Cortex of kidney (tissue), 1 donor: Measurements from ENCODE around the gene TNFRSF12A.

Experiments
- DNase-seq: peaks from one replicate; lab custom pipeline; 2025; lab: John Stamatoyannopoulos, UW

TNFRSF12A gene

DNA sequence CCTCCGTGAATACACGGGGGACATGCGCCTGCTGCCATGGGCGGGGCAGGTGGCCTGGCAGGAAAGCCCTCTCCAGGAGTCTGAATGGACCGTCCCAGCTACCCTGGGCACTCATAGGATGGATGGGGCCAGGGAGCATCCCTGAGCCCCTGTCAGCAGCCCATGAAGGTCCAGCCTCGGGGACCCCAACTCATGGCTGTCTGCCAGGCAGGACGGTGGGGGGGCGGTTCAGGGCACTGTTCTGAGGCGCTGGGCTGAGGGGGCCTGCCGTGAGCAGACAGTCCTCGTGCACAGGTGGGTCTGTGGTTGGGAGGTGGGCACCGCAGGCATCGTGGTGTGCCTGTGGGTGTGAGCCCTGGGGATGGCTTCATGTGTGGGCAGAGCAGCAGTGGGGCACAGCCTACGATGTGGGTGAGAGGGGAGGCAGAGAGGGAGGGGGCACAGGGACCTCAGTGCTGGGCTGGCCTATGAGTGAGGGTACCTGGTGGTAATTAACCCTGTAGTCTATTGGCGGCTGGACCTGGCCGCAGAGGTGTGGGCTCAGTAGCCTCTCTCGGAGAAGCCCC is 33.5 kb upstream of the TNFRSF12A start:
- DNase-seq: no peak

DNA sequence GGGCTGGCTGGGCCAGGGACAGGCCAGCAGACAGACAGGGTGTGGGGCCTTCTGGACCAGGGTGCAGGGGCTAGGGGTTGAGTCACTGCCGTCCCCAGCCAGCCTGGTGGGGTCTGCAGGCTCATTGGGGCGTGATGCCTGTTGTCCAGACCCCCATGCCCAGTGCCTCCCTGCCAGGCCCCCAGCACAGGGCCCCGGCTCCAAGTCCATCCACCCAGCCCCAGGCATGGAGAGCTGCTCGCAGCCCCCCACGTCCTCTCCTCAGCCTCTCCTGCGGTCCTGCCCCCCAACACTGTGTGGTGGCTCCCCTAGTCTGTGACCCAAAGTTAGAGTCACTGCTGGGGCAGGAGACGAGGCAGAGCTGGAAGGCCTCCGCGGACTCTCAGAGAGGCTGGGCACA is 32.9 kb upstream of the TNFRSF12A start:
- DNase-seq: no peak

DNA sequence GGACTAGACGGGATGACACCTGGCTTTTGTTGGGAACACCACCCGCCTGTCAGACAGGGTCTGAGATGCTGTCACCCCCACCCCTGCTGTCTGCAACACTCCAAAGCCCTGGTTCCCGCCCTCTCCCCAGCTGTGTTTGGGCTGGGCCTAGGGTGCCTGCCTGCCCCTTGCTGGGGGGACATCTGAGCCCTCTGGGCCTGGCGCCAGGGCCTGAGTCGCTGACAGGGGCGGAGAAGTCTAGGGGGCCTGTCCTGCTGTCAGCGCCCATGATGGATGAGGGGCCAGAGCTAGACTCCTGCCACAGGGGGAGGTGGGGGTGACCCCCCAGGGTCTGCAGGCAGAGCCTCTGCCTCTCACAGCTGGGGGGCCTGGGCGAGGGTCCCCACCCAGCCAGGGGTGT is 32.3 kb upstream of the TNFRSF12A start:
- DNase-seq: no peak

DNA sequence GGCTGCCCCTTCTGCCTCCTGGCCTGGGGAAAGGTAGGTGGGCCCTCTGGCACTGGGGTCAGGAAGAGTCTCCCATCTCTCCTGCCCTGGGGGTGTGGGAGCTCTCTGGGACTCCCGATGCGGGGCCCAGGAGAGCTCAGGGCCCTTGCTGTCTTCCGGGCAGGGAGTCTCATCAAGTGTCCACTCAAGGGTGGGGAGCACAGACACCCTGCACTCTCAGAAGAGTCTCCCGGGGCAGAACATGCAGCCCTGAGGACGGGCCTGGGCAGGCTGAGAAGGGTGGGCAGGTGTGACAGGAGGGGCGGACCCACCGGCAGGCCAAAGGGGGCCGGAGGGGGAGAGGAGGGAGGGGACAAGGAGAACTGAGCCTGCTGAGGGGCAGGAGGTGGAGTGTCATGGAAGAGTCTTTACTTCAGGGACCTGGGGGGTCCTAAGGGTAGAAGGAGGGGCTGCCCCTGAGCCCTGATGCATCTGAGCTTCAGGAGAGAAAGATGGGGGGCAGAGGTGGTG is 31.5 kb upstream of the TNFRSF12A start:
- no peak for DNase-seq

DNA sequence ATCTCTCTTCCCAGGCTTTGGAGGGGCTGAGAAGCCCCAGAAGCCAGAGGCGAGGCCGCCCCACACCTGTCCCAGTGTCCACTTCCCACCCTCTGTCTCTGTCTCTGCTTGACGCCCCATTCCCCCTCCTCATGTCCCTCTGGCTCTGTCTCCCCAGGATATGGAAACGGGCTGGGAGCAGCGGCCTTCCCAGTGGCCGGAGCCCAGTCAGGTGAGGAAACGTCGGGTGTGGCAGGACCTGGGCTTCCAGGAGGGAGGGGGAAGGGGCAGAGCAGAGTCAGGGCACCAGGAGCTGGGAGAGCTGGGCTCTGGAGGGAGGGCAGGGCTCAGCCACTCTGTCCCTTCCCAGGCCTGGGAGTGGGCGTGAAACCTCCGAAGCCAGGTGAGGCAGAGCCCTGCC is 29.3 kb upstream of the TNFRSF12A start:
- no peak for DNase-seq

DNA sequence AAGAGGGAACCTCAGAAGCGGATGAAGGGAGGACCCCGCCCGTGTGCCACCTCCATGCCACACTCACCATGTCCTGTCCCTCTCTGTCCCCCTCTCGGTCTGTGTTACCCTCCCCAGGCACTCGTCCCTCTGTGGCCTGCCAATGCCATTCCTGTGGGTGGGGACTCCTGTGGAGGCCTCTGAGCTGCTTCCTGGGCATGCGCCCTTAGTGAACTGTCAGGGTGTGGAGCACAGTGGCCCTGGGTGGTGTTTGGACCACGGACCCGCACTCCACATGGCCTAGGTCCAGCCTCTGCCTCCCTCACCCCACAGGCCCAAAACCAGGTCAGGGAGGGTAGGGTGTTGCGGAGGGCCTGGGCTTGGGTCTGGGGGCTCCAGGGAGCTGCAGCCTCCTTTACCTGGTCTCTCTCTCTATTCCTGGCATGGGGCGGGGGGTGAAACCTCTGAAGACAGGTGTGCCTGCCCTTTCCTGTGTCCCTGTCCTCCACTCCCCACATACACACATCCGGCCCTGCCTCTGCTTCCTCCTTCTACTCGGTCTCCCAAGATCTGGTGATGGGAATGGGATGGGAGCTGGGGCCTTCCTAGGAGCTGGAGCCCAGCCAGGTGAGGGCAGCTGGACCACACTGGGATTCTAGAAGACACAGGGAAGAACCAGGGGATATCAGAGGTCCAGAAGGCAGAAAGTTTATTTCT is 28.5 kb upstream of the TNFRSF12A start:
- DNase-seq: no peak

DNA sequence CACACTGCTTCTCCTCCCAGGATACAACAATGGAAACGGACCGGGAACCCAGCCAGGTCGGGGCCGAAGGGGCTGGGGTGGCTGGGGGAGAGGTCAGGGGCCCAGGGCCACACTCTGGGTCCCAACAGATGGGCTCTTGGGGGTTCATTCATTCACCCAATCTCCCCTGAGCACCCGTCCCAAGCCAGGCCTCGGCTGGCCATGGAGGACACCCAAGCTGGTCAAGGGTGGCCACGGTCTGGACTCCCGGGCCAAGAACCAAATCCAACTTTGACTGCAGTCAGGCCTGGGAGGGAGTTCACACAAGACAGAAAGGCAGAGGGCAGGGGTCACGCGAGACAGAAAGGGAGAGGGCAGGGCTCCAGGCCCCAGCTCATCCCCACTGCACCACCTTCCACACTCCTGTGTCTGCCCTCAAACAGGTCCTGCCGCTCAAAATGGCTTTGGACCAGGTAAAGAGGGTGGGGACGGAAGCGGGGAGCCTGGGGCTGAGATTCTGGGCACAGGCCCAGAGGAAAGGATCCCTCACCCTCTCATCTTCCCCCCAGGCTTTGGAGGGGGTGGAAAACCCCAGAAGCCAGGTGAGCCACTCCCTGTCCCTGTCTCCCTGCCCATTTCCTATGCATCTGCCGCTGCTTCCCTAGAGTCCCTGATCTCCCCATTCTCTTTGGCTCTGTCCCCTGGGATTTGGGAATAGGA is 27.6 kb upstream of the TNFRSF12A start:
- DNase-seq: no peak

DNA sequence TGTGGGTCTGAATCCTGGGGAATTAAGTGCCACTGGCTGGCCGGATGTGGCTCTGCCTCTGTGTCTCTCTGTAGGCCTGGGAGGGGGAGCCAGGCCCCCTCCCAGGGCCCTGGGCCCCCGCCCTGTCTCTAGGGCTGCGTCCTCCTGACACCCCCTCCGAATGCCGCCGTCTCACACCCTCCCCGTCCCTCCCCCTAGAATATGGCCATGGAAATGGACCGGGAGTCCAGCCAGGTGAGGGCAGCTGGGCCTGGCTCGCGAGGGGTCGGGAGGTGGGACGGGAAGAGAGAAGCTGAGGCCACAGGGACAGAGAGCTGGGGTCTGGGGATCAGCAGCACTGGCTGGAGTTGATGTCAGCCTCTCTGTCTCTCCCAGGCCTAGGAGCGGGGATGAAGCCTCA is 23.9 kb upstream of the TNFRSF12A start:
- DNase-seq: no peak

DNA sequence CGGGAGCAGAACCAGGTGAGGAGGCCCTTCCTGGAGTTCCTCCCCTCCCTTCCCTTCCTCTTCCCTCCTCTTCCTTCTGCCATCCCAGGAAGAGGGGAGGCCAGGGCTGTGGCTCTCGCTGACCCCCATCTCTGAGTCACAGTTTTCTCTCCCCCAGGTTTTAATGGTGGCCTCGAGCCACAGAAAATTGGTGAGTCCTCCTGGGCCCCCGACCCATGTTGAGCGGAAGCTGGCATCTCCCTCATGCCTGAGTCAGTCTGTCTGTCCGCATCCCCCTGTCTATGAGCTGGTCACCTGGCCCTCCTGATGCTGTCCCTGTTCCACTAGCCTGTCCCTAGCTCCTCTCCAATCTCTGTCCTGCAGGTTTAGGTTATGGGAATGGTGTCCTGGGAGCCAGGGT is 20.2 kb upstream of the TNFRSF12A start:
- no peak for DNase-seq

DNA sequence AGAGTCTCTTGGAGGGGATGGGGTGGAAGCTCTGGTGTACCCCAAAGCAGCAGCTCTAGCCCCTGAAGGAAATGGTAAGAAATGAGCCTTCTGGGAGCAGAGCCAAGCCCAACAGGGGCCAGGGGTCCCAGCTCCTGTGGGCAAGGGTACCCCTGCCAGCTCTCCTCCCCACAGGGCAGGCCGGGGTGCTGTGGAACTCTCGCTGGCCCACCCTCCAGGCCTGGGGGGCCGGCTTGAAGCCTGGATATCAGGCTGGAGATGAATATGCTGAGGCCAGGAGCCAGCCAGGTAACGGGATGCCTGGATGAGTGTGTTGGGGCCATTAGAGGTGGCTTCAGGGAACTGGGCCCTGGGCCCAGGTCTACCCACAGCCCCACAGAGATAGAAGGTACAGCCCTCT is 19.6 kb upstream of the TNFRSF12A start:
- no peak for DNase-seq

DNA sequence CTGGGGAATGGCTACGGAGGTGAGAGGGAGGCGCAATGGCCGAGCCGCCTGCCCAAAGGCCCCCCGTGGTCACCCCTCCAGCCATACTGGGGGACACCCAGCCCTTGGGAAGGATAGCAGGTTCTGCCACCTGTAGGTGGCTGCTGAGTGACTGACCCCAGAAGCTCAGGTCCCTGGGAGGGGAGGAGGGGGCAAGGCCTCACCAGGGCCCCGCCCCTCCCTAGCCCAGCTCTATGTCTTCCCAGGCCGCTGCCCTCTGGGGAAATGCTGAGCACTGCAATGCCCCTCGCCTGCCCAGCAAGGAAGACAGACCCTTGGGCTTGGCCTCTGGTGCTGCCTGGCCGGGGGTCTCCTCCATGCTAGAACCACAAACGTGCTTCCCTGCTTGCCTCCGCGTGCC is 18.9 kb upstream of the TNFRSF12A start:
- DNase-seq: no peak

DNA sequence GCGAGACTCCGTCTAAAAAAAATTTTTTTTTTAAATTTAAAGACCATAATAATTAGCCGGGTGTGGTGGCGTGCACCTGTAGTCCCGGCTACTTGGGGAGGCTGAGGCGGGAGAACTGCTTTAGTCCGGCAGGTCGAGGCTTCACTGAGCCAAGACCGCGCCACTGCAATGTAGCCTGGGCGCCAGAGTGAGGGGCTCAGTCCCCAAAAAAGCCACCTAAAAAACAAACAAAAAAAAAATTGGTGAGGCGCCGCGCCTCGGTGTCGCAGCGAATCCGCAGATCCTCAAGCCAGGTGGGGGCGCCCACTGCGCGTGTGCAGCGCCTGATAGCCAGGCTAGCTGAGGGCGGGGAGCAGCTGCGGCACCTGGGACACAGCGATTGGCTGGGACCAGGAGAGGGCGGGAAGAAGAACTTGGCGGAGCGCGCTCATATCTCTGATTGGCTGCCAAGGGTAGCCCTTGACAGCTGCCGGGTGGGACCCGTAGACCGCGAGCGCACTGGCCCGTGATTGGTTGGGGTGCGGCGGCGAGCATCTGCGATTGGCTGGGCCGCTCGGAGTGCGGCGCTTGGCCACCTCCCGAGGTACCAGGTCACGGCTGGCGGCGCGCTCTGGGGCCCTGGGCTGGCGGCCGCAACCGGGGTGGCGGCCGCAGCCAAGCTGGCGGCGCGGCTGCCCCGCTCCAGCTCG is 16.4 kb upstream of the TNFRSF12A start:
- DNase-seq: no peak

DNA sequence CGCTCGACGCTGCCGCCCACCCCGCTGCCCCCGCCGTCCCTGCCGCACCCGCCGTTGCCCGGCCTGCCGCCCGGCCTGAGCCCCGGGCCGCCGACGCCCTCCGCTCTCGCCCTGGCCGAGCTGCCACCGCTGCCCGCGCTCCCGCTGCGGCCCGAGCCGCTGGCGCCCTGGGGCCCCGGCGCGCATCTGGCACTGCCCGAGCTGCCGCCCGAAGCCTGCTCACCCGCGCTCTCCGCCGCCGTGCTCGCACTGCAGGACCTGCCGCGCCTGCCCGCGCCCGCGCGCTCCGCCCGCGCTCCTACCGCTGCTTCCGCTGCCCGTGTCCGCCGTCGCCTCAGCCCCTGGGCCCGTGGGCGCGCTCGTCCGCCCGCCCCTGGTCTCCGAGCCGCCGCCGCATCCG is 15.8 kb upstream of the TNFRSF12A start:
- DNase-seq: no peak

DNA sequence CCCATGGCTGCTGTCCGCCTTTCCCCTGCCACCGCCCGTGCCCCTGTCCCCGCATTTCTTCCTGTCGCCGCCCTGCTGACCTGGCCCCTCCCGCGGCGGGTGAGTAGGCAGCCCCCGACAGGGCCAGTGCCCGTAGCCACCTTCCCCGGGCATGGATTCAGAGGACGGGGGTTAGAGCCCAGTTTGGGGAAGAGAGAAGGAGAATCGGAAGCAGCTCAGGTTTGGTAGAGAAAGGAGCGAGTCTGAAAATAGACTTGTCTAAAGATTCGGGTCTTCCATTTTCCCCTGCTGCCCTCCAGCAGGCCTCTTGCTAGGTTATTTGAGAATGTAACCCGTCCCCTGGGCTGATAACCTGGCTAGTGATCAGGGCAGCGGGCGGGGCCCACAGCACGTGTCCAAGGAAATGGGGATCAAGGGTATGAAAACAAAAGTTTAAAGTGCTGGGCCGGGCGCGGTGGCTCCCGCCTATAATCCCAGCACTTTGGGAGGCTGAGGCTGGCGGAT is 15.3 kb upstream of the TNFRSF12A start:
- no peak for DNase-seq

DNA sequence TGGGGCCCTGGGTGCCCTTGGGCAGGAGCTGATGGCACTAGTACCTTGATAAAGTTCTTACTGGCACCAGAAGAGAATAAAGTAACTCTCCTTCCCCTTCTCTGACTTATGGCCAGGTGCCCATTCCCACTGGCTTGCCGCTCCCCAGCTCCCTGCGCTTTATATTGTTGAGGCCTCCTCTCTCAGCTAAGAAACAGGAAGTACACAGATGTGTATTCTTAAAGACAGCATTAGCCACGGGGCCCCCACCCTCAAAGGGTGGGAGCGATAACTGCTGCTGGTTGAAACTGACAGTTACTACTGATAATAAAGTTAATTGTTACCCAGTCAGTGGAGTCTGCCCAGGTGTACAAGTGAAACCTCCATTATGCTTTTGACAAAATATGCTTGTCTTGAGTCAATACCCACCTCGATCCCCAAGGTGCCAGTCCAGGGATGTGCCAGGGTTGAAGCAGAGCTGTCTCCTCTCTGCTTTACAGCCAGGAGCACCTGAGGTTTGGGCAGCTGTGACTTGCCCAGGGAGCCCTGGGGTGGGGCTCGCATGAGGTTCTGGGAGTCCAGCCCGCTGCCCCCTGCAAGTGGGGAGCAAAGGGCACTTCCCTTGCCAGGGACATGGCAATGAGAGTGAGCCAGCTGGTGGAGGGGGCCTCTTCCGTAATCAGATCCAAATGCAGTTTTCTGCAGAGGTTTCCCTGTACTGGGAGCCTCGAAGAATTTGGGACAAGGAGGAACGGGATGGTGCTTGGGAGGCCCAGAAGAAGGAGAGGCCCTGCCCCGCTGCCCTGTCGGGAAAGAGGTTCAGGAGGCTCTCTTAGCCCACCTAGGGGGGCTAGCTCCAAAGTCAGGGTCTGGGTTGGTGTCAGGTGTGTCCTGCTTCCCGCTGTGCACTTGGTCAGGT is 12.9 kb upstream of the TNFRSF12A start:
- DNase-seq: no peak

DNA sequence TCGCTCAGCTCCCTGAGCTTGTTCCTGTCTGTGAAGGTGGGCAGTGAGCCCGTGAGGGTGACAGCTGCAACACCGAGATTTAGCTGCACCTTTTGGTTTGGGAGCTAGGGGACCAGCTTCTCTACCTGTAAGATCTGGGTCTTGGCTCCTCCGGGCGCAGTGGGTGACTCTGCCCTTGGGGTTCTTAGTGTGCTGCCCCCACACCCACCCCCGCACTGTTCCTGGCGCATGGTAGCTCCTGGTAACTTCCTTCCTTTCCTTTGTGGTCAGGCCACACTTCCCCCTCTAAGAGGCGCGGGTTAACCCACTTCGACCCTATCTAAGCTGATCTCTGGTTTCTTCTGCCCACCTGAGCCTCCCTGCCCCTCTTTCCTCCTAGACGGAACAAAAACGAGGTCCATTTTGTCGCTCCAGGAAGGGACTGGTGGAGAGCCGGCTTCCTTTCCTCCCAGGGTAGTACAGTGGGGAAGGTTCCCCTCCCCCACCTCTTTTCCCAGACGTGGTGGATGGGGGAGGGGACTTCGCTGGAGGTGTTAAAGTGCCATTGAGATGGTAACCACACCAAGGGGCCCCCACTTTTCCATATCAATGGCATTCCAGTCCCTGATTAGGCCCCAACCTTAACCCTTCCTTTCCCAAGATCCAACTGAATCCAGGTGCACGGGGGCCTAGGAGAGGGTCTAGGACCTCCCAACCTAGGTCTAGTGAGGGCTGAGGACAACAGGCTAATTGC is 12.0 kb upstream of the TNFRSF12A start:
- DNase-seq: no peak

DNA sequence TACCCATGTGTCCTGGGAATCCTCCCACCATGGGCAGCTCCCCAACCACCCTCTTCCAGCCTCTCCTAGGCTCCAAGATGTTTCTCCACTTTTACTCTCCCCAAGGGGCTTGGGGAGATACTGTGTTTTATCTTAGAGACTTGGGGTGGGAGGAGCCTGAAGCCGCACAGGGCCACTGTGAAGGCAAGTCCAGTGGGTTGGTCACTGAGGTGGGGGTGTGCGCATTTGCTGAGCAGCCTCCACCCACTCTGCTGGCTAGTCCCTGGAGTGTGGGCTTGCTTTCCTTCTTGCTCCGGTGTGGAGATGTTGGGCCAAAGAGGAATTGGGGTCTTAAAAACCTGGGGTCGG is 11.5 kb upstream of the TNFRSF12A start:
- DNase-seq: no peak

DNA sequence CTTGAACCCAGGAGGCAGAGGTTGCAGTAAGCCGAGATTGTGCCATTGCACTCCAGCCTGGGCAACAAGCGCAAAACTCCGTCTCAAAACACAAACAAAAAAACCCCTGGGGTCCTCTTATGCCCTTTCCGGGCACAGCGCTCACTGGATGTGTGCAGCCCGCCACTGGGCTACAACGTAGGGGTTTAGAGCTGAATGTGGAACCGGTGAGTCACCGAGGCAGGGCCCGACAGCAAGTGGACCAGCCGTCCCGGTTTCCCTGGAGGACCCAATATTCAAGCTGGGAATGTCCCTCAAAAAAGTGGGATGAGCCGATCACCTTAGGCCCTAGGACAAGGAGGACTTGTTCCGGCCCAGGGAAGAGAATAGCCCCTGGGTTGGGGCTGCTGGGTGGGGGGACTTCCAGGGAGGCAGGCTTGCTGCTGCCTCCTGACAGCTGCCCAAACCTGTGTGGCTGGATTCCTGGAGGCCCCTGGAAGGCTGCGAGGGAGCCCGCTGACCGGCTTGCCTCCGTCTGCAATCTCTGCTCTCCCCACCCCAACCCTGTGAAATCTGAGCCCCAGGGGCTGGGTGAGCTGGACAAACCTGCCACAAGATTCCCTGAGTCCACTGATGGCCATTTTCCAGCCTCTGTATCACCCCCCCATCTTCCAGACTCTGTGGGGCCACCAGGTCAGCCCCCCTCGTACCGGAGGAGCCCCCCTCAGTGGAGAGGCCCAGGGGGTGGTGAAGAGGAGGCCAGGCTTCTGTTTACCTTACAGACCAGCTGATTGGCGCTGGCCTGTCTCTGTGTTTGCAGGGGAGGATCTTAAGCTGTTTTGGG is 10.4 kb upstream of the TNFRSF12A start:
- DNase-seq: no peak

DNA sequence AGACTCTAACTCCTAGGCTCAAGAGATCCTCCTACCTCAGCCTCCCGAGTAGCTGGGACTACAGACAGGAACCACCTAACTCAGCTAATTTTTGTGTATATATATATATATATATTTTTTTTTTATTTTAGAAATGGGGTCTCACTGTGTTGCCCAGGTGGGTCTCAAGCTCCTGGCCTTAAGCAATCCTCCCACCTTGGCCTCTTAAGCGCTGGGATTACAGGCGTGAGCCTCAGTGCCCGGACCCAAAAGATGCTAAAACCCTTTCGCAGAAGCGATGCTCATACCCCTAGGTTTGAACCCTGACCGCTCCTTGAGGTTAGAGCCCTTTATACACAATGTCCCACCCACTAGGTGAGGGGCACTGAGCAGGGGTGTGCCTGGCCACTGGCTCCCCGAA is 9.7 kb upstream of the TNFRSF12A start:
- DNase-seq: no peak

DNA sequence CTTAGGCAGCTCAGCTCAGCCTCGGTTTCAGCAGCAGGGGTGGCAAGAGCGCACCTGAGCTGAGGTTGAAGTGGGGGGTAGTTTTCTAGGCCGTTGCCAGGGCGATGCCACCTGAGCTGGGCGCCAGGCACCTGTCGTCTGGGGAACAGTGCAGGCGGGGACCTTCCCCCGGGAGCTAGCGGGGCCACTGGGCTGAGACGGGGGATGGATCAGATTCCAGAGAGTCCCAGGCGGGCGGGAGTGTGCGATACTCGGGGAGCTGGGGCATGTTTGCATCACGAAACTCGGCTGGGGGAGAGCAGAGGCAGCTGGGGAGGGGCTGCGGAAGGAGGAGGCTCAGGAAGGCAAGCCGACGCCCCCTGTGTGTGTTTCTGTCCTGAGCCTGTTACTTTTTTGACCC is 7.9 kb upstream of the TNFRSF12A start:
- no peak for DNase-seq
